GM19395 (cell line): Measurements from ENCODE around the gene KDM4C.
"Not testable (repeated sequence)": the region's sequence is repeated elsewhere in the genome, so short reads cannot be mapped to it uniquely, and the experiment has no call there.

Experiments
- ATAC-seq: cut with Tn5 transposase; IDR thresholded peaks from one replicate; pipeline ENCODE4 v1.9.1; 2021; ENCODE audit warnings: mild to moderate bottlenecking, moderate library complexity; ENCODE audit not compliant: unreplicated experiment

The KDM4C gene

GRCh38 chr9:6763244-6763643 is 5.5 kb downstream of the KDM4C start:
- no peak for ATAC-seq

- ATAC-seq = no peak
These were observed 6.2 kb downstream of the KDM4C start for GRCh38 chr9:6764011-6764410.

- ATAC-seq = no peak
These were observed 6.8 kb downstream of the KDM4C start for GRCh38 chr9:6764523-6764922.

GRCh38 chr9:6764950-6765349 is 7.2 kb downstream of the KDM4C start:
- no peak for ATAC-seq

GRCh38 chr9:6765396-6765795 is 7.6 kb downstream of the KDM4C start:
- no peak for ATAC-seq

GRCh38 chr9:6766606-6767005 is 8.8 kb downstream of the KDM4C start:
- ATAC-seq = no peak

- not testable (repeated sequence) for ATAC-seq
These were observed 10.8 kb downstream of the KDM4C start for GRCh38 chr9:6768587-6768986.

- no peak for ATAC-seq
These were observed 13.9 kb downstream of the KDM4C start for GRCh38 chr9:6771722-6772121.

- ATAC-seq = no peak
These were observed 19.6 kb downstream of the KDM4C start for GRCh38 chr9:6777213-6777902.

GRCh38 chr9:6779417-6780241 is 21.9 kb downstream of the KDM4C start:
- ATAC-seq = no peak

GRCh38 chr9:6780690-6781089 is 22.9 kb downstream of the KDM4C start:
- ATAC-seq = no peak

- no peak for ATAC-seq
These were observed 23.7 kb downstream of the KDM4C start for GRCh38 chr9:6781476-6781875.

GRCh38 chr9:6782345-6782744 is 24.6 kb downstream of the KDM4C start:
- ATAC-seq = no peak

- ATAC-seq = no peak
These were observed 25.2 kb downstream of the KDM4C start for GRCh38 chr9:6782981-6783380.

- no peak for ATAC-seq
These were observed 26.0 kb downstream of the KDM4C start for GRCh38 chr9:6783753-6784152.

GRCh38 chr9:6785682-6786081 is 27.9 kb downstream of the KDM4C start:
- no peak for ATAC-seq

- no peak for ATAC-seq
These were observed 30.0 kb downstream of the KDM4C start for GRCh38 chr9:6787793-6788161.

GRCh38 chr9:6788162-6789016 is 30.6 kb downstream of the KDM4C start:
- ATAC-seq = no peak

- not testable (repeated sequence) for ATAC-seq
These were observed 31.2 kb downstream of the KDM4C start for GRCh38 chr9:6789017-6789338.

- ATAC-seq = no peak
These were observed 33.1 kb downstream of the KDM4C start for GRCh38 chr9:6790866-6791265.

- ATAC-seq = no peak
These were observed 35.4 kb downstream of the KDM4C start for GRCh38 chr9:6793203-6793602.

- ATAC-seq = no peak
These were observed 37.2 kb downstream of the KDM4C start for GRCh38 chr9:6794936-6795335.
